HCT116 (cell line): Measurements from ENCODE around the gene MT2A. TPM values are rescaled to one million over a fixed set of nuclear protein-coding genes. Genes with fewer than 3 reads are reported as not detected.

Experiments used
- ATAC-seq: fragments of 200-7000 bp; cut with Tn5 transposase; 2 replicates; pipeline ENCODE4 v1.9.1; 2020; ENCODE audit warnings: mild to moderate bottlenecking, moderate library complexity
- BruUV-seq: library from RNA; stranded (reverse); fragments of 400-500 nt; replicated peaks from 2 replicates; lab custom pipeline; 2021; lab: Mats Ljungman, UMichigan
- CTCF ChIA-PET: fragments of 300-600 bp; sonication (Branson Sonifier 250); formaldehyde crosslinking; loops from one replicate; lab custom pipeline; 2021; ENCODE audit warnings: antibody characterized with exemption; lab: Charles Lee
- POLR2A ChIA-PET: fragments of 300-600, 350-600 bp; sonication (Branson Sonifier 250); formaldehyde crosslinking; loops from one replicate; lab custom pipeline; 2021; ENCODE audit warnings: antibody characterized with exemption; lab: Charles Lee
- RAD21 ChIA-PET, 2 experiments: fragments of 300-600 bp; sonication (Branson Sonifier 250); formaldehyde crosslinking; loops; one replicate each; lab custom pipeline; 2023; ENCODE audit warnings: low total read pairs in 2 of 2; ENCODE audit not compliant: uncharacterized antibody in 2 of 2, unreplicated experiment in 2 of 2, low non-redundant PET in 1 of 2; lab: Charles Lee
- DNase-seq: peaks from one replicate; pipeline ENCODE4 v3.0.0-alpha.2; 2010; ENCODE audit warnings: low read depth, low spot score
- H2AFZ ChIP-seq: fragments of 200-600 bp; shearing (Covaris generic), sonication (generic); 2 replicates; pipeline ENCODE4 v1.6.1; 2017; ENCODE audit warnings: low read depth, mixed run types, mixed read lengths, antibody characterized with exemption, low read length; ENCODE audit not compliant: poor library complexity, severe bottlenecking
- H3K27ac ChIP-seq: 2 replicates; pipeline ENCODE4 v1.5.1; 2012; ENCODE audit warnings: low read depth, low read length
- H3K27me3 ChIP-seq: fragments of 200-600 bp; sonication (generic); 2 replicates; pipeline ENCODE4 v1.6.1; 2016; ENCODE audit warnings: mixed run types, low read length, mixed read lengths; ENCODE audit not compliant: insufficient read depth
- H3K36me3 ChIP-seq, 2 experiments: fragments of 200-500 bp in 1 of 2; fragments of 200-600 bp in 1 of 2; sonication (Bioruptor generic) in 1 of 2; sonication (generic) in 1 of 2; 2 replicates each; pipeline versions ENCODE4 v1.5.1 to v1.6.1; 2014 to 2016; ENCODE audit warnings: low read length in 2 of 2, inconsistent platforms in 1 of 2, mixed read lengths in 1 of 2, mixed run types in 1 of 2; ENCODE audit not compliant: insufficient read depth in 2 of 2, control insufficient read depth in 1 of 2
- H3K4me1 ChIP-seq, 2 experiments: fragments of 200-600 bp in 1 of 2; sonication (generic) in 1 of 2; 2 replicates each; pipeline versions ENCODE4 v1.5.1 to v1.6.1; 2012 to 2017; ENCODE audit warnings: low read length in 2 of 2, inconsistent platforms in 1 of 2, mild to moderate bottlenecking in 1 of 2, mixed read lengths in 1 of 2, mixed run types in 1 of 2, moderate library complexity in 1 of 2; ENCODE audit not compliant: insufficient read depth in 2 of 2, control insufficient read depth in 1 of 2
- H3K4me2 ChIP-seq: fragments of 200-600 bp; sonication (generic); 2 replicates; pipeline ENCODE4 v1.6.1; 2017; ENCODE audit warnings: mixed run types, low read length, mixed read lengths
- H3K4me3 ChIP-seq, 2 experiments: fragments of 200-600 bp in 1 of 2; sonication (generic) in 1 of 2; replicated peaks in 1 of 2; 2 replicates each; pipeline ENCODE4 v1.5.1; 2011 to 2016; ENCODE audit warnings: low read length in 2 of 2, control low read depth in 1 of 2, low read depth in 1 of 2, mild to moderate bottlenecking in 1 of 2, mixed read lengths in 1 of 2, mixed run types in 1 of 2
- H3K79me2 ChIP-seq: fragments of 200-600 bp; sonication (generic); 2 replicates; pipeline ENCODE4 v1.6.1; 2017; ENCODE audit warnings: mild to moderate bottlenecking, mixed run types, low read length, moderate library complexity, mixed read lengths; ENCODE audit not compliant: insufficient read depth
- H3K9ac ChIP-seq: fragments of 200-600 bp; sonication (generic); 2 replicates; pipeline ENCODE4 v1.6.1; 2016; ENCODE audit warnings: low read length, mixed read lengths
- H3K9me2 ChIP-seq: fragments of 200-600 bp; sonication (generic), shearing (Covaris generic); 2 replicates; pipeline ENCODE4 v1.6.1; 2017; ENCODE audit warnings: mixed run types, mild to moderate bottlenecking, moderate library complexity; ENCODE audit not compliant: insufficient read depth
- H3K9me3 ChIP-seq, 2 experiments: fragments of 200-500 bp in 1 of 2; fragments of 200-600 bp in 1 of 2; sonication (Bioruptor generic) in 1 of 2; sonication (generic) in 1 of 2; 2 replicates each; pipeline ENCODE4 v1.6.1; 2014 to 2017; ENCODE audit warnings: low read length in 2 of 2, mixed read lengths in 2 of 2, inconsistent platforms in 1 of 2, low read depth in 1 of 2, mild to moderate bottlenecking in 1 of 2, mixed run types in 1 of 2, moderate library complexity in 1 of 2; ENCODE audit not compliant: control insufficient read depth in 1 of 2, insufficient read depth in 1 of 2
- H4K20me1 ChIP-seq: fragments of 200-600 bp; sonication (generic), shearing (Covaris generic); 2 replicates; pipeline ENCODE4 v1.6.1; 2017; ENCODE audit warnings: mixed run types, mild to moderate bottlenecking, moderate library complexity; ENCODE audit not compliant: insufficient read depth
- CEBPB ChIP-seq: IDR thresholded peaks from 2 replicates; pipeline ENCODE4 v1.6.1; 2012; ENCODE audit warnings: low read depth
- EZH2phosphoT487 ChIP-seq: fragments of 200-600 bp; IDR thresholded peaks from 2 replicates; pipeline ENCODE4 v1.6.1; 2018; ENCODE audit warnings: antibody characterized with exemption, borderline replicate concordance
- JUND ChIP-seq: IDR thresholded peaks from 2 replicates; pipeline ENCODE4 v1.6.1; 2012
- REST ChIP-seq: IDR thresholded peaks from 2 replicates; pipeline ENCODE4 v1.6.1; 2012; ENCODE audit warnings: low read depth
- SP1 ChIP-seq: IDR thresholded peaks from 2 replicates; pipeline ENCODE4 v1.6.1; 2012; ENCODE audit warnings: low read depth
- TCF7L2 ChIP-seq: IDR thresholded peaks from 2 replicates; pipeline ENCODE4 v1.7.0; 2011; ENCODE audit warnings: borderline replicate concordance, inconsistent platforms; ENCODE audit not compliant: insufficient read depth, insufficient read length; ENCODE audit errors: extremely low read depth
- ZFX ChIP-seq: fragments of 450-650 bp; IDR thresholded peaks from 2 replicates; pipeline ENCODE4 v1.6.1; 2017
- intact Hi-C: fragments of 100-400 bp; cut with micrococcal nuclease; formaldehyde crosslinking; loops from 2 replicates; pipeline ENCODE4 v1.10.0; 2022
- total RNA-seq: library from RNA; stranded (reverse); gene quantifications from one replicate; pipeline ENCODE4 v1.2.1, GENCODE V29; 2021; ENCODE audit not compliant: unreplicated experiment
- TF ChIP-seq, protein P1 (sequence below): IDR thresholded peaks from 2 replicates; pipeline ENCODE4 v1.6.1; 2012
- TF ChIP-seq, protein P2 (sequence below): IDR thresholded peaks from 2 replicates; pipeline ENCODE4 v1.6.1; 2011; ENCODE audit warnings: mild to moderate bottlenecking, low read length, moderate library complexity; ENCODE audit not compliant: insufficient replicate concordance; ENCODE audit errors: extremely low read depth
- TF ChIP-seq, protein P3 (sequence below): IDR thresholded peaks from 2 replicates; pipeline ENCODE4 v1.6.1; 2012

The MT2A gene
- total RNA-seq, 1 experiment from 2014 or later = 710 TPM

GRCh38 chr16:56625140-56625942, 17.0 kb downstream of the MT2A start, which contains the start of gene MT1E (continued):
- TF ChIP-seq REST (no peak), SP1 (peak; percentile 57), CEBPB (no peak), EZH2phosphoT487 (no peak), TCF7L2 (peak; percentile 32)

DNA sequence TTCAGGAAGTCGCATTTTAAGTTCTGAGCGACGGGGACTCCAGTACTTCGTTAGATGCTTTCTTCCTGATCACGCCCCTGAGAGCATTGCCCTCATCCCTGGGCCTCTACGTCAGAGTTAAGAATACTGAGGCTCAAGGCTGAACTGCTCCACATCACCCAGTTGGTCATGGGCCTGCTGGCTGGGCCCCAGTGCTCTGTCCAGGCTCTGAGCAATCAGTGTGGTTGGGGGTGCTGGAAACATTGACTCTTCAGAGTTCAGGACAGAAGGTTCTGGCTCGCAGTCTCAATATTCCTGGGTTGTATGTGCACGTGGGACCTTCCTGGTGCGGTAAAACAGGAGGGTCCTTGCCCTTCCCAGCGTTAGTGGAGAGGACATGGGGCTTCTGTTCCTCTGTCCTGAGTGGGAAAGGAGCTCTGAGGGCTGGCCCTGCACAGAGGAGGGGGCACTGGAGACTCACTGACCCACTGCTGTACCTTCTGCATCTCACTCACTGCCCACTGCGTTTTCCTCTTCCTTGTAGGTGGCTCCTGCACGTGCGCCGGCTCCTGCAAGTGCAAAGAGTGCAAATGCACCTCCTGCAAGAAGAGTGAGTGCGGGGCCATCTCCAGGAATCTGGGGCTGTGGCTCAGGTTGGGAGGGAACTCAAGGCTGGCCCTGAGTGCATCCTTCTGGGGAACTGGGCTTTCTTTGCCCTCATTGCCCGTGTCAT, 17.7 kb downstream of the MT2A start:
- Histone ChIP-seq H3K4me1 (peaks cover 12 to 48% of the 10 kb centered on the region in 2 experiments), H2AFZ (no peak overlapping the region), H3K36me3 (no peaks in the 10 kb centered on the region), H4K20me1 (no peaks in the 10 kb centered on the region), H3K9ac (peak overlapping the region; percentile 87), H3K4me3 (peak overlapping the region; percentile 66 to 72), H3K9me3 (no peaks in the 10 kb centered on the region), H3K4me2 (peak overlapping the region; percentile 88), H3K79me2 (peaks cover 12% of the 10 kb centered on the region), H3K9me2 (no peaks in the 10 kb centered on the region), H3K27ac (peak overlapping the region; percentile 97), H3K27me3 (no peaks in the 10 kb centered on the region)
- ATAC-seq (peak; percentile 24), DNase-seq (no peak)
- TF ChIP-seq, protein P1, sequence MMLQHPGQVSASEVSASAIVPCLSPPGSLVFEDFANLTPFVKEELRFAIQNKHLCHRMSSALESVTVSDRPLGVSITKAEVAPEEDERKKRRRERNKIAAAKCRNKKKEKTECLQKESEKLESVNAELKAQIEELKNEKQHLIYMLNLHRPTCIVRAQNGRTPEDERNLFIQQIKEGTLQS = no peak
- TF ChIP-seq ZFX (0 out of 2 replicates have a peak, but pooled peaks have one; percentile 27), JUND (peak; percentile 24; the same call in 1 of the 2 replicates)
- TF ChIP-seq, protein P2, sequence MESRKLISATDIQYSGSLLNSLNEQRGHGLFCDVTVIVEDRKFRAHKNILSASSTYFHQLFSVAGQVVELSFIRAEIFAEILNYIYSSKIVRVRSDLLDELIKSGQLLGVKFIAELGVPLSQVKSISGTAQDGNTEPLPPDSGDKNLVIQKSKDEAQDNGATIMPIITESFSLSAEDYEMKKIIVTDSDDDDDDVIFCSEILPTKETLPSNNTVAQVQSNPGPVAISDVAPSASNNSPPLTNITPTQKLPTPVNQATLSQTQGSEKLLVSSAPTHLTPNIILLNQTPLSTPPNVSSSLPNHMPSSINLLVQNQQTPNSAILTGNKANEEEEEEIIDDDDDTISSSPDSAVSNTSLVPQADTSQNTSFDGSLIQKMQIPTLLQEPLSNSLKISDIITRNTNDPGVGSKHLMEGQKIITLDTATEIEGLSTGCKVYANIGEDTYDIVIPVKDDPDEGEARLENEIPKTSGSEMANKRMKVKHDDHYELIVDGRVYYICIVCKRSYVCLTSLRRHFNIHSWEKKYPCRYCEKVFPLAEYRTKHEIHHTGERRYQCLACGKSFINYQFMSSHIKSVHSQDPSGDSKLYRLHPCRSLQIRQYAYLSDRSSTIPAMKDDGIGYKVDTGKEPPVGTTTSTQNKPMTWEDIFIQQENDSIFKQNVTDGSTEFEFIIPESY = no peak
- TF ChIP-seq, protein P3, sequence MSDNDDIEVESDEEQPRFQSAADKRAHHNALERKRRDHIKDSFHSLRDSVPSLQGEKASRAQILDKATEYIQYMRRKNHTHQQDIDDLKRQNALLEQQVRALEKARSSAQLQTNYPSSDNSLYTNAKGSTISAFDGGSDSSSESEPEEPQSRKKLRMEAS = peak; percentile 24; the same call in 1 of the 2 replicates
- ChIA-PET POLR2A (interaction anchor here (0.8 to 9.4 kb wide), 20 partner anchors 7 to 305 kb away, joined by 3 to 344 read pairs (median 5); partner anchors contain the start of genes MT1F, MT1X, MT2A and NUDT21), CTCF (interaction anchor here (1.0 to 2.8 kb wide), 6 partner anchors 16 to 76 kb away, joined by 3 to 7 read pairs (median 4); partner anchors contain the start of gene MT2A), RAD21 (interaction anchor here (0.7 to 2.7 kb wide), 9 partner anchors 15 to 76 kb away, joined by 3 to 7 read pairs (median 4); partner anchors contain the start of gene MT2A (in 1 of the 2))
- BruUV-seq = TSS peak; percentile 94
- intact Hi-C loops = loop anchor here (1.0 to 5.0 kb wide), 3 partner anchors 18 to 56 kb away; partner anchors contain the start of genes MT1X and MT2A
